GM12872 (cell line): ENCODE data around the gene KLK13.

Source experiments
- TF ChIP-seq, protein P1 (sequence below): IDR thresholded peaks from 3 replicates; pipeline ENCODE4 v1.5.1; 2011; ENCODE audit warnings: low read depth, mild to moderate bottlenecking, low read length, moderate library complexity; ENCODE audit not compliant: insufficient read depth

The KLK13 gene

DNA sequence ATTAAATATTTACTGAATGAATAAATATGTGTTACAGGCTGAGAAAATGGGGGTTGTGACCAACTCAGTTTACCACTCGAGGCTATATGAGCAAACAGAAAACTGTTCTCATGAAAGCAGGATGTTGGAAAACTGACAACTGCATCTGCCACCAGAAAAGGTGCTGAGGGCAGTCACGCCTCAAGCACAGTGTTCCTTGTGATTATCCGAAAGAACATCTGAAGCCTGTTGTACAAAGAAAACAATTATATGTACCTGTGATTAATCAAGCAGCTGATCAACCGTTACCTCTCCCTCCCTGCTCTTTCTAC lies 6.2 kb upstream of the KLK13 start:
- TF ChIP-seq, protein P1, sequence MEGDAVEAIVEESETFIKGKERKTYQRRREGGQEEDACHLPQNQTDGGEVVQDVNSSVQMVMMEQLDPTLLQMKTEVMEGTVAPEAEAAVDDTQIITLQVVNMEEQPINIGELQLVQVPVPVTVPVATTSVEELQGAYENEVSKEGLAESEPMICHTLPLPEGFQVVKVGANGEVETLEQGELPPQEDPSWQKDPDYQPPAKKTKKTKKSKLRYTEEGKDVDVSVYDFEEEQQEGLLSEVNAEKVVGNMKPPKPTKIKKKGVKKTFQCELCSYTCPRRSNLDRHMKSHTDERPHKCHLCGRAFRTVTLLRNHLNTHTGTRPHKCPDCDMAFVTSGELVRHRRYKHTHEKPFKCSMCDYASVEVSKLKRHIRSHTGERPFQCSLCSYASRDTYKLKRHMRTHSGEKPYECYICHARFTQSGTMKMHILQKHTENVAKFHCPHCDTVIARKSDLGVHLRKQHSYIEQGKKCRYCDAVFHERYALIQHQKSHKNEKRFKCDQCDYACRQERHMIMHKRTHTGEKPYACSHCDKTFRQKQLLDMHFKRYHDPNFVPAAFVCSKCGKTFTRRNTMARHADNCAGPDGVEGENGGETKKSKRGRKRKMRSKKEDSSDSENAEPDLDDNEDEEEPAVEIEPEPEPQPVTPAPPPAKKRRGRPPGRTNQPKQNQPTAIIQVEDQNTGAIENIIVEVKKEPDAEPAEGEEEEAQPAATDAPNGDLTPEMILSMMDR = no peak

- TF ChIP-seq, protein P1 = no peak
Observed at GRCh38 chr19:51070334-51071094, 5.6 kb upstream of the KLK13 start.

GRCh38 chr19:51066393-51067186 lies 1.7 kb upstream of the KLK13 start:
- TF ChIP-seq, protein P1 = no peak

GRCh38 chr19:51065221-51065960 lies 499 bp upstream of the KLK13 start:
- TF ChIP-seq, protein P1 = no peak

DNA sequence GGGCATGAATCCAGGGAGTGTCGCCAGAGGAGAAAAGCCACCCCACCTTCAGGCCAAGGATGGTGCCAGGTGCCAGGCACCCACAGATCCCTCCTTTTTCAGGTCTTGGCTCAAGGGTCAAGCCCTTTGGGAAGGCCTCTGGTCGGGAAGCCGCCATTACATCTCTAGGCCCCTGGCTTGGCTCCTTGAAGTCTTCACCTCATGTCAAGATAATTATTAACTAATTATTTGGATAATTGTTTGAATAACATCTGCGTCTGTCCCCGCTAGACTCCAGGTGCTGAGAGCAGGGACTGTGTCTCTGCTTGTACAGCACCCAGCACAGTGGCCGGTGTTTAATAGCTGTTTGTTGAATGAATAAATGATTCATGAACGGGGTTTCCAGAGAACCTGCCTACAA lies 1.2 kb downstream of the KLK13 start:
- TF ChIP-seq, protein P1 = no peak

DNA sequence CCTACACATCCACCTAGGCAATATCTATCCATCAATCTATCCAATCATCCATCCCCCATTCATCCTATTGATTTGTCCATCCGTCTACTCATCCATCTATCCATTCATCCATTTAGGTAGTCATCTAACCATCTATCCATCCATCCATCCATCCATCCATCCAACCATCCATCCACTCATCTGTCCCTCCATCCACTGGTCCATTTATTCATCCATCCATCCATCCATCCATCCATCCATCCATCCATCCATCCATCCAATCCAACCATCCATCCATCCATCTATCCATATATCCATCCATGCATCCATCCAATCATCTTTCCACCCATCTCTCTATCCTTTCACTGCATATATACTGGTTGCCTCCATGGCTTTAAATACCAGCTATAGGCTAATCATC lies 3.9 kb downstream of the KLK13 start:
- TF ChIP-seq, protein P1 = no peak

GRCh38 chr19:51060336-51060735 lies 4.6 kb downstream of the KLK13 start:
- TF ChIP-seq, protein P1 = no peak
